Brain microvascular endothelial cell (primary cell): Measurements from ENCODE around the gene TMEM135.

Source experiments
- DNase-seq: peaks from one replicate; pipeline ENCODE4 v3.0.0-alpha.2; 2020
- H3K27ac ChIP-seq: fragments of 250-450 bp; sonication (Bioruptor Pico); 2 replicates; pipeline ENCODE4 v1.5.1; 2020; ENCODE audit warnings: mild to moderate bottlenecking, moderate library complexity
- H3K27me3 ChIP-seq: fragments of 250-450 bp; sonication (Bioruptor Pico); replicated peaks from 2 replicates; pipeline ENCODE4 v1.5.1; 2020; ENCODE audit warnings: mild to moderate bottlenecking
- H3K36me3 ChIP-seq: fragments of 250-450 bp; sonication (Bioruptor Pico); replicated peaks from 2 replicates; pipeline ENCODE4 v1.5.1; 2020; ENCODE audit warnings: mild to moderate bottlenecking
- H3K4me3 ChIP-seq: 2 replicates; pipeline ENCODE4 v1.5.1; 2011; ENCODE audit warnings: low read depth, mild to moderate bottlenecking, control low read depth, low read length, moderate library complexity
- in situ Hi-C: cut with HindIII; loops from 2 replicates; pipeline ENCODE4 v1.10.0; 2017; ENCODE audit warnings: low sequenced_read_pairs, low pct_ligation_motif_present
- TF ChIP-seq, protein P1 (sequence below): IDR thresholded peaks from 2 replicates; pipeline ENCODE4 v1.5.1; 2011; ENCODE audit warnings: low read depth, mild to moderate bottlenecking, moderate library complexity, low read length, control low read depth, inconsistent platforms; ENCODE audit errors: missing control alignments

TMEM135 gene

DNA sequence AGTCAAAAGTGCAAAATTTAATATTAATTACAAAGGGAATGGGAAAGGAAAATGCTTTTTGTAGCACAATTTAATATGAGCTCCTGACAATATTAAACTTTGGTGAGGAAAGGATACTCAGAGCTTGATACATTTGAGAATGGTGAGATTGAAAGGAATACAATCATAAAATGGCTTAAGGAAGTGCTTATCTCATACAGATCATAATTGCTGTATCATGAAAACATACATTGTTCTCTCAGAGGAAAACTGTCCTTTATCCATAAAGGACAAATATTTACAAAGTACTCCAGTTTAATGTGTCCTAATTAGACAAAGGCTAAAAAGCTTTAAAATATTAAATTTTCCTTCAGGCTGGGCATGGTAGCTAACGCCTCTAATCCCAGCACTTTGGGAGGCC is 260.4 kb downstream of the TMEM135 start:
- no peak for DNase-seq
- Histone ChIP-seq H3K27ac (no peak overlapping the region), H3K36me3 (no peaks in the 10 kb centered on the region), H3K4me3 (no peak overlapping the region), H3K27me3 (no peaks in the 10 kb centered on the region)
- TF ChIP-seq, protein P1, sequence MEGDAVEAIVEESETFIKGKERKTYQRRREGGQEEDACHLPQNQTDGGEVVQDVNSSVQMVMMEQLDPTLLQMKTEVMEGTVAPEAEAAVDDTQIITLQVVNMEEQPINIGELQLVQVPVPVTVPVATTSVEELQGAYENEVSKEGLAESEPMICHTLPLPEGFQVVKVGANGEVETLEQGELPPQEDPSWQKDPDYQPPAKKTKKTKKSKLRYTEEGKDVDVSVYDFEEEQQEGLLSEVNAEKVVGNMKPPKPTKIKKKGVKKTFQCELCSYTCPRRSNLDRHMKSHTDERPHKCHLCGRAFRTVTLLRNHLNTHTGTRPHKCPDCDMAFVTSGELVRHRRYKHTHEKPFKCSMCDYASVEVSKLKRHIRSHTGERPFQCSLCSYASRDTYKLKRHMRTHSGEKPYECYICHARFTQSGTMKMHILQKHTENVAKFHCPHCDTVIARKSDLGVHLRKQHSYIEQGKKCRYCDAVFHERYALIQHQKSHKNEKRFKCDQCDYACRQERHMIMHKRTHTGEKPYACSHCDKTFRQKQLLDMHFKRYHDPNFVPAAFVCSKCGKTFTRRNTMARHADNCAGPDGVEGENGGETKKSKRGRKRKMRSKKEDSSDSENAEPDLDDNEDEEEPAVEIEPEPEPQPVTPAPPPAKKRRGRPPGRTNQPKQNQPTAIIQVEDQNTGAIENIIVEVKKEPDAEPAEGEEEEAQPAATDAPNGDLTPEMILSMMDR, result no peak
- in situ Hi-C loops, result loop anchor here (25.0 kb wide), 1 partner anchor 361 kb away; no protein-coding TSS in a partner anchor

DNA sequence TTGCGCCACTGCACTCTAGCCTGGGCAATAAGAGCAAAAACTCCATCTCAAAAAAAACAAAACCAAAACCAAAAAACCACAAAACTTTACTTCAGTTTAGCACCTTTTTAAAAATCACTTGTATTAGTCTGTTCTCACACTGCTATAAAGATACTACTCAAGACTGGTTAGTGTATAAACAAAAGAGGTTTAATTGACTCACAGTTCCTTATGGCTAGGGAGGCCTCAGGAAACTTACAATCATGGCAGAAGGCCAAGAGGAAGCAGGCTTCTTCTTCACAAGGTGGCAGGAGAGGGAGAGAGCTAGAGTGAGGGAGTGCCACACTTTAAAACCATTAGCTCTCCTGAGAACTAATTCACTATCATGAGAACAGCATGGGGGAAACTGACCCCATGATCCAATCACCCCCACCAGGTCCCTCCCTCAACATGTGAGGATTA is 261.3 kb downstream of the TMEM135 start:
- no peak overlapping the region for H3K27ac ChIP-seq

DNA sequence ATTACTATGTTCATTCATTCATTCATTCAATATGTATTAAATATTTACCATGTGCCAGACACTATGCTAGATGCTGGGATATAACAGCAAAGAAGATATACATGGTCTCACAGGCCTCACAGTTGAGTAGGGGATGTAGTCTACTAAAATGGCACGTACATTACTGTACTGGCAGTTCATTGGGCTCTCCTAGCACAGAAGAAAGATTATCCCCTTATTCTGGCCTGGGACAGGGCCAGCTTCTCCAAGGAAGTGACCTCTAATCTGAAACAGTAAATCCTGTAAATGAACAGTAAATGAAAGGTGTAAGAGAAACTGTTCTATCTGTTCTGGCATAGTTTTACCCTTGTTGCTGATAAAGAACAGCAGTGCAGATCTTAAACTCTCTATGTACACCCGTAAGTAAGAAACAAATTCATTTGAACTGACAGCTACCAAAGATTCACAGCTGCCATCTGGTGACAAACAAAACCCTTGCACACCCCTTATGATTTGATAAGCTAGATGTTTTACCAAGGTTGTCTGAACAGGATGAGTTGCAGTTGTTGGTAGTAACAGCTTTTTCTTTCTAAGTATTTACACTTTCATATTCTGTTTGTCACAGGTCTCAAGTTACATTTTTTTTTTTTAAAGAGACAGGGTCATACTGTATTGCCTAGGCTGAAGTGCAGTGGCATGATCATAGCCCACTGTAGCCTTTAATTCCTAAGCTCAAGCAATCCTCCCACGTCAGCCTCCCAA is 263.1 kb downstream of the TMEM135 start:
- DNase-seq, result no peak
- in situ Hi-C loops, result no loop called here
- H3K4me3 ChIP-seq, result no peak overlapping the region
- H3K27ac ChIP-seq, result no peak overlapping the region
- TF ChIP-seq, protein P1, result no peak
- H3K27me3 ChIP-seq, result no peaks in the 10 kb centered on the region
- H3K36me3 ChIP-seq, result no peaks in the 10 kb centered on the region

More for the DNA sequence above, 261.3 kb downstream of the TMEM135 start:
- in situ Hi-C loops, result loop anchor here (25.0 kb wide), 1 partner anchor 362 kb away; no protein-coding TSS in a partner anchor
- TF ChIP-seq, protein P1, result no peak
- Histone ChIP-seq H3K27me3 (no peaks in the 10 kb centered on the region), H3K4me3 (no peak overlapping the region), H3K36me3 (no peaks in the 10 kb centered on the region)
- DNase-seq, result no peak

DNA sequence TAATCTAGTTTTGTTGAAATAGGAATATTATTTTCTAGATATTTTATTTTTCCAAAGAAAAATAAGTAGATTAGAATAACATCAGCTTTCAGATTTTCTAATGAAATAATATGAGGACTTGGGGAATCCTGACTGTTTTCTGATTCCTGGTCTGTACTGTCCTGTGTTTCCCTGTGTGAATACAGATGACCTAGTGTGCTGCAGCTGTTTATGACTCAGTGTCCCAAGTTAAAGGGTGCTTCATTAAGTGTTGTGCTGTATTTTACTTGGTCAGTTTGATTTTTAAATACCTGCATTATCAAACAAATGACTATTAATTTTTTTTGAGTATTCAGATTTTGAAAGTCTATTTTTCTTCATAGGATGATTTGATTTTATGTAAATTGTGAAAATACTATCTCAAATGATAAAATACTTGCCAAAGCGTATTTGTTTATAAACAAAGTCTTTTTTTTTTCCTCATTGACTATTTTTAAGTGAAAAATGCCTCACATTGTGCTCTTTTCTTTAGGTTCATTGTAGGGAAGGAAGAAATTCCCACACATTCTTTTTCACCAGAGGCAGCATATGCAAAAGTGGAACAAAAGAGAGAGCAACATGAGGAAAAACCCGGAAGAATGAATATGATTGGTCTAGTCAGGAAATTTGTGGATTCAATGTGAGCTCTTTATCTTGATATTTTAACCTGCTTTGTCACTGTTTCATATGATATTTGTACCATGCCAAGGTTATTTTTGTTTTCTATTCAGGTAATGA is 264.2 kb downstream of the TMEM135 start:
- in situ Hi-C loops, result no loop called here
- no peak overlapping the region for H3K27ac ChIP-seq
- TF ChIP-seq, protein P1, result no peak
- H3K36me3 ChIP-seq, result no peaks in the 10 kb centered on the region
- H3K27me3 ChIP-seq, result no peaks in the 10 kb centered on the region
- no peak overlapping the region for H3K4me3 ChIP-seq
- DNase-seq, result no peak

DNA sequence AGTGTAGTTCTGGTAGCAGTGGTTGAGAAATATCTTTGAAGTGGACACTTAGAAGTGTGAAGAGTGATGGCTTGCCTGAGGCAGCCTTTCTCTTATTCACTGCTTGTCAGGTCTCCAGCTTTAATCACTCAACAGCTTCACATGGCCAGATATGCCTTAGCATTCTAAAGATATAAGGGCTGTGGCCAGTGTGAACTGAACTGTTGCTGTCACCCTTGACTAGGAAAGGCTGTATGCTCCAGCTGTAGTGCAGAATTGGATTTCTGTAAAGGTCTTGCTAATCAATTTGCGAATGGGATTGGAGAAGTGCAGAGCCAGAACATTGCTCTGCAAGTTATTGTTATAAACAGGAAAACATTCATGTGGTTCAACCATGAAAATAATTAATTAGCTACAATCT is 266.7 kb downstream of the TMEM135 start:
- Histone ChIP-seq H3K4me3 (no peak overlapping the region), H3K36me3 (no peaks in the 10 kb centered on the region), H3K27ac (no peak overlapping the region), H3K27me3 (no peaks in the 10 kb centered on the region)
- TF ChIP-seq, protein P1, result no peak
- no peak for DNase-seq
- in situ Hi-C loops, result no loop called here
